Stimulated activated CD4-positive, alpha-beta T cell treated with anti-CD3 and anti-CD28 coated beads, TNF-alpha, amount 100 ng/mL, for 1 hour (primary cell): ENCODE measurements around the gene CCNE1.
"Not testable (repeated sequence)": the region's sequence is repeated elsewhere in the genome, so short reads cannot be mapped to it uniquely, and the experiment has no call there.

Experiments used
- DNase-seq, 3 donors: peaks; one replicate each; pipeline ENCODE4 v3.0.0-alpha.2; 2020; ENCODE audit warnings: low read depth in 3 of 3, low spot score in 1 of 3

The CCNE1 gene

GRCh38 chr19:29812881-29813275 lies 1.1 kb downstream of the CCNE1 start:
- no peak for DNase-seq

DNA sequence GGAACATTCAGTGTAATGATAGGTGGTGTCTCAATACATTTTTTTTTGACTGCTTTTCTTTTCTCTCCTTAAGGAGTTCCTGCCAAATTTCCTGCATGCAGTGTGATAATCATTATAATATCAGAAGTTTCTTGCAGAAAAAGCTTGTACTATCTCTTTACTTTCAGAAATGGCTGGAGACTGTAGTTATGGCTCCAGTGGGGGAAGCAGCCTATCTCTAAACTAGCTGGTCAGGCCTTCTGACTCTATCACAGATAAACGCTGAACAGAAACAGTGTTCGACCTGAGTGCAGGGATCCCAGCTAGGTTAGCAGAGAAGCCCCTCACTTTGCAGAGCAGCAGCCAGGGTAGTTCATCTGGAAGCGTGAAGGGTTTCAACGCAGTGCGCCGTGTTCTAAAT lies 1.9 kb downstream of the CCNE1 start:
- DNase-seq = no peak

DNA sequence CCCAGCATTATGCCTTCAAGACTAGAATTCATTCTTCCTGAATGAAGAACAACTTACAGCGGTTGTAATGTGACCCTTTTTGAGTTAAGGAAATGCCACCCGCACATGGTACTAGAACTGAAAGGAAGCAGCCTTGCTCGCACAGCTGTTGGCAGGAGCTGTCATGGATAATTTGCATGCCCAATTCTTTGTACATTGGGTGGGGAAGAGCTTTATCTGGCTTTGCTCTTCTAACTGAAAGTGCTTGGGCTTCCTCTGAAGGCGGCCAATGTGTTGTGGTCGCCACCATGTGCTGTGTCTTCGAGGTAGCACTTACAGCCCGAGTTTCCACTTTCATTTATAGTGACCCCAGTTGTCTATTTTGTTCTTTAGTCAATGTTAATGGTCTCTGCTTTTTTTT lies 3.4 kb downstream of the CCNE1 start:
- no peak for DNase-seq

DNA sequence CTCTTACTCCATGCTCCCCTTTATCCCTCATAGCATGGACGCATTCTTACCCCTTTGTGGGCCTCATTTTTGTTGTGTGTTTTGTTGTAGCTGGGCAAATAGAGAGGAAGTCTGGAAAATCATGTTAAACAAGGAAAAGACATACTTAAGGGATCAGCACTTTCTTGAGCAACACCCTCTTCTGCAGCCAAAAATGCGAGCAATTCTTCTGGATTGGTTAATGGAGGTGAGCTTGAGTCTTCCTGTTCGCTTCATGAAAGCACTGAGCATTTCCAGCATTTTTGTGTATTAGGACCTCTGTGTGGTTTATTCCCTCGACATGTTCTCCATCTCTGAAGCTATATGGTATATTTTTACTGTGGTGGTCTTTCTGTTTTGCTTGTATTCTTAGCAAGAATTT lies 5.5 kb downstream of the CCNE1 start:
- no peak for DNase-seq

DNA sequence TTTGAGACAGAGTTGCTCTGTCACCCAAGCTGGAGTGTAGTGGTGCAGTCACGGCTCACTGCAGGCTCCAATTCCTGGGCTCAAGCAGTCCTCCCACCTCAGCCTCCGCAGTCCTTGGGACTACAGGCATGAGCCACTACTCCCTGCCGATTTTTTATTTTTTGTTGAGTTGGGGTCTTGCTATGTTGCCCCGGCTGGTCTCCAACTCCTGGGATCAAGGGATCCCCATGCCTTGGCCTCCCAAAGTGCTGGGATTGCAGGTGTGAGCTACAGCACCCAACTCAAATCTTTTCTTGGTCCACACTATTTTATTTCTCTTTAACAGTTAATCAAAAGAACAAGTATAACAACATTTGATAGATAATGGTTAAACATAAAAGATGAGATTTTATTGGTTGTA lies 7.5 kb downstream of the CCNE1 start:
- DNase-seq = no peak

DNA sequence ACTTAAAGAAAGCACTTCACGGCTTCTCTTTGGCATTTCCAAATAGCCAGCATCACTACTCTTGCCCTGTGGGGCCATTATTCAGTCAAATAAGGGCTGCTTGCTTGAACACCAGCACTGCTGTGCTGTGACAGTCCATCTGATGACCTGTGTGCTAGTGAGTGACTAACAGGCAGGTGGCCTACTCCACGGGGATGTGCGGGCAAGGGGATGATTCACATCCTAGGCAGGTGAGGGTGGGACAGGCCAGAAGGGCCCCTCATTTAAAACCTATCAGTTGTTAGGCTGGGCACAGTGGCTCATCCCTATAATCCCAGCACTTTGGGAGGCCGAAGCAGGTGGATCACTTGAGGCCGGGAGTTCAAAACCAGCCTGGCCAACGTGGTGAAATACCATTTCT lies 8.2 kb downstream of the CCNE1 start:
- no peak for DNase-seq

DNA sequence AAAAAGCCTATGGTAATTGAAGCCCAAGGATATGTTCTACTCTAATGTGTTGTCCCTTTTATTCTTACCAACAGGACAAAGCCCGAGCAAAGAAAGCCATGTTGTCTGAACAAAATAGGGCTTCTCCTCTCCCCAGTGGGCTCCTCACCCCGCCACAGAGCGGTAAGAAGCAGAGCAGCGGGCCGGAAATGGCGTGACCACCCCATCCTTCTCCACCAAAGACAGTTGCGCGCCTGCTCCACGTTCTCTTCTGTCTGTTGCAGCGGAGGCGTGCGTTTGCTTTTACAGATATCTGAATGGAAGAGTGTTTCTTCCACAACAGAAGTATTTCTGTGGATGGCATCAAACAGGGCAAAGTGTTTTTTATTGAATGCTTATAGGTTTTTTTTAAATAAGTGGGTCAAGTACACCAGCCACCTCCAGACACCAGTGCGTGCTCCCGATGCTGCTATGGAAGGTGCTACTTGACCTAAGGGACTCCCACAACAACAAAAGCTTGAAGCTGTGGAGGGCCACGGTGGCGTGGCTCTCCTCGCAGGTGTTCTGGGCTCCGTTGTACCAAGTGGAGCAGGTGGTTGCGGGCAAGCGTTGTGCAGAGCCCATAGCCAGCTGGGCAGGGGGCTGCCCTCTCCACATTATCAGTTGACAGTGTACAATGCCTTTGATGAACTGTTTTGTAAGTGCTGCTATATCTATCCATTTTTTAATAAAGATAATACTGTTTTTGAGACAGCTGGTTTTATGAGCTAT lies 12.0 kb downstream of the CCNE1 start:
- DNase-seq = no peak

GRCh38 chr19:29825263-29825662 lies 13.5 kb downstream of the CCNE1 start:
- DNase-seq = not testable (repeated sequence)

DNA sequence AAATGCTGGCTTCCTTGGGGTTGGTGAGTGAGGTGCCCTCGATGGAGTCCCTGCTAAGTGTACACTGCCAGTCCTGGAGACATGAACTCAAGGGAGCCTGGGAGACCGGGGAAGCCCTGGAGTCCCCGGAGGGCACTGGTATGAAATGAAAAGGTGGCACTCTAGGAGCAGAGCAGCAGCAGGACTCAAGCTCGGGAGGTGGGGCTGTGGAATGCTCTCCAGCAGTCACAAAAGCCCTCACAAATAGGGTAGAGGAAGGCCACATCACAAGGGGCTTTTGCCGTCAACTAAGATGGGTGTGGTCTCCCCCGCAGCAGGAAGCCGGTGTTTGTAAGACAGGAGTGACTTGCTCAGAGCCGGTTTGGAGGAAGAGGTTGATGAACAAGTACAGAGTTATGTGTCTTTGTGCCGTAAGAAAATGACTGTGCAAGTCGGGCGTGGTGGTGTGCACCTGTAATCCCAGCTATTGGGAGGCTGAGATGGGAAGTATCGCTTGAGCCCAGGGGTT lies 19.3 kb downstream of the CCNE1 start:
- peak in 2 of 3 donors; percentile 29 to 37 for DNase-seq

DNA sequence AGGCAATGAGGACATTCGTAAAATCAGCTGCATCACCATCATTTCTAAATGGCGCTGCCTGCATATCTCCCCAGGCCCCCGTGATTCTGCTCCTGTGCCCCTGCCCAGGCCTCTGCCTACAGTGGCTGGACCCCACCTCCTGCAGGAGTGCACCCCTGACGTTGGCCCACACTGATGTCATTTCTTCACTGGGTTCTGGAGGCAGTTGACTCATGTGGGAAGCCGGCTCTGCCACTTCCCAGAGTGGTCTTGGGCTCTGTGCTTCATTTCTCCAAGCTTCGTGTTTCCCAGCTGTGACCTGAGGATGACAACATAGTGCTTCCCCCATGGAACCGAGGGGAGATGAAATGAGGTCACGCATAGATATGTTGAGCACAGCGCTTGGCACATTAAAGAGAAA lies 19.9 kb downstream of the CCNE1 start:
- no peak for DNase-seq

- no peak for DNase-seq
These were observed 21.0 kb downstream of the CCNE1 start for GRCh38 chr19:29832801-29833200.

GRCh38 chr19:29833614-29834261 lies 21.9 kb downstream of the CCNE1 start:
- no peak for DNase-seq

DNA sequence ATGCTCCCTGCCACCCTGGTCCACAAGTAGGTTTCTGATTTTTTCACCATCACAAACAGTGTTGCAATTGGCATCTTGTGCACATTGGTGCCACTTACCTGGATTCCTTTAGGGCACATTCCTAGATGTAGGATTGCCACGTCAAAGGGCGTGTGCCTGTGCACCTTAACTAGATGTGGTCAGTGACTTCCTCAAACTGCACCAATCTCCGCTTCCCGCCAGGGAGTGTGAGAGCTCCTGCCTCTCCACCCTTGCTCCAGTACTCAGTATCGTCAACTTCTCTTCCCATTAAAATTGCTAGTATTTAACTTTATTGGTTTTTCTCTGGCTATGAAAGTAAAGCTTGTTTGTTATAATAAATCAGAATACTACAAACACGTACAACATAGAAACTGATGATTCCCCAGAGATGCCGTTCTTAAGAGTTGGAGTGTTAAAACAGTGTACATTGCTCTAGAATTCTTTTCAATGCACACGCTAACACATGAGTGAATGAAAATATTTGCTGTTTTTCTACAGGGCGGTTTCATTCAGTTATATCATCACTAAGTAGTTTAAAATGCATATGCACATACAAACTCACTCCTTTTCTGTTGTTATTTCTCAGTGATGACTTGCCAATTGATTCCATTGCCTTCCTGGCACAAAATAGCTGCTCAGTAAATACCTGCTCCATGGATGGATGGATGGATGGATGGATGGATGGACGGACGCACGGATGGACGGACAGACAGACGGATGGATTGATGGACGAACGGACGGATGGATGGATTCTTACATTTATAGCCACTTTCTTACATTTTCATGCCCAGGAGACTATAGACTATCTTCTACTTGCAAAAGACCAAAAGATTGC lies 23.4 kb downstream of the CCNE1 start:
- DNase-seq = no peak

- no peak for DNase-seq
These were observed 24.6 kb downstream of the CCNE1 start for GRCh38 chr19:29836409-29836825.

DNA sequence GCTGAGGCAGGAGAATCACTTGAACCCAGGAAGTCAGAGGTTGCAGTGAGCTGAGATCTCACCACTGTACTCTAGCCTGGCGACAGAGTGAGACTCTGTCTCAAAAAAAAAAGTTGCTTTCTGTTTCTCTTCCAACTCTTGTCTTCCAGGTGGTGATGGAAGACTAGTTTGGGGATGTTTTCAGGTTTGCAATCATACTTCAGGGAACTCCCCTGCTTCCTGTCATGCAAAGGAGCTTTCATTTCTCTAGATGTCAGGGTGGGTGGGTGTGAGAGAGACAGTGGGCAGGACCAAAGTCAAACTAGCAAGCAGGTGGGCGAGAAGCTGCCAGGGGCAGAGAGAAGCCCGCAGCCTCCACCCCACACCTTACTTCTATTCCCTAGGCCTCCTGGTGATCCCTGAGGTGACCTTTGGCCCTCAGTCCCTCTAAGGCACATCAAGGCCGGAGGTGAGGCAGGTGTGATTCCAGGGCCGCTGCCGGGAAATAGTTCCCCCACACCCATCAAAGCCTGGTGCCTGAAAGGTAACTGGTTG lies 25.7 kb downstream of the CCNE1 start:
- DNase-seq = peak in 1 of 3 donors; percentile 40

GRCh38 chr19:29837996-29838395 lies 26.2 kb downstream of the CCNE1 start:
- no peak for DNase-seq

- DNase-seq = no peak
These were observed 28.5 kb downstream of the CCNE1 start for GRCh38 chr19:29840066-29840950.

DNA sequence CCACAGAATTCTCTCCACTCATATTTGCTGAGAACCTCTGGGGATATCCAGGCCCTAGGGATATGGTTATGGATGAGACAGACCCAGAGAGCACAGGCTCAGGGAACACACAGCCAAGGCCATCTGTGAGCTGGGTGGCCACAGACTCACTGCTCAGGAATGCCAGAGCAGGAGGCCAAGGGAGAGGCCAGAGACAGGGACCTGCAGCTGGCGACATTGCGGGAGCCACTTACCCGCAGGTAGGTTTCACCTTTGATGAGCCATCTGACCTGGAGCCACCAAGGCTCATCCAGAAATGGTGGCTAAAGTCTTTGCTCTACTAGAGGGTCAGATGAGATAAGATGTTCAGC lies 29.4 kb downstream of the CCNE1 start:
- no peak for DNase-seq

GRCh38 chr19:29841559-29842367 lies 30.0 kb downstream of the CCNE1 start:
- DNase-seq = no peak
